H1 (cell line): Measurements from ENCODE around the gene RERE. TPM values are rescaled to one million over a fixed set of nuclear protein-coding genes. Genes with fewer than 3 reads are reported as not detected.

Experiments
- CTCF ChIA-PET: fragments of 300-600 bp; sonication (Branson Sonifier 250); formaldehyde crosslinking; loops from one replicate; lab custom pipeline; 2021; ENCODE audit not compliant: partially characterized antibody; lab: Charles Lee
- POLR2A ChIA-PET: fragments of 300-600 bp; sonication (Branson Sonifier 250); formaldehyde crosslinking; loops from one replicate; lab custom pipeline; 2021; ENCODE audit warnings: inconsistent platforms; ENCODE audit not compliant: partially characterized antibody; lab: Charles Lee
- DNase-seq, 2 experiments: peaks; one replicate each; pipeline versions ENCODE4 v3.0.0 to v3.0.0-alpha.2; 2010 to 2022; ENCODE audit warnings: low spot score in 2 of 2, low read depth in 1 of 2, mixed read lengths in 1 of 2
- FAIRE-seq: peaks from 2 replicates; lab custom pipeline; 2011; peaks lifted over from hg19 to GRCh38; lab: Jason Lieb, UNC
- H2AFZ ChIP-seq: 2 replicates; pipeline ENCODE4 v1.8.1; 2012; ENCODE audit warnings: low read length, inconsistent platforms
- H2AK5ac ChIP-seq: 2 replicates; pipeline ENCODE4 v1.6.1; 2013; ENCODE audit warnings: low read depth, low read length
- H2BK120ac ChIP-seq: replicated peaks from 2 replicates; pipeline ENCODE3; 2013; ENCODE audit warnings: low read depth, low read length, inconsistent platforms
- H2BK12ac ChIP-seq: 2 replicates; pipeline ENCODE4 v1.6.1; 2013; ENCODE audit warnings: low read depth, low read length
- H2BK15ac ChIP-seq: 2 replicates; pipeline ENCODE4 v1.6.1; 2013; ENCODE audit warnings: low read length
- H2BK20ac ChIP-seq: 2 replicates; pipeline ENCODE4 v1.6.1; 2013; ENCODE audit warnings: low read length
- H2BK5ac ChIP-seq: 2 replicates; pipeline ENCODE4 v1.6.1; 2013; ENCODE audit warnings: low read depth, low read length
- H3K14ac ChIP-seq: 2 replicates; pipeline ENCODE4 v1.6.1; 2013; ENCODE audit warnings: inconsistent platforms; ENCODE audit not compliant: insufficient read length
- H3K18ac ChIP-seq: 2 replicates; pipeline ENCODE4 v1.6.1; 2013; ENCODE audit warnings: low read length; ENCODE audit errors: extremely low read depth
- H3K23ac ChIP-seq: 2 replicates; pipeline ENCODE4 v1.6.1; 2013; ENCODE audit warnings: inconsistent platforms; ENCODE audit not compliant: insufficient read length
- H3K23me2 ChIP-seq: 2 replicates; pipeline ENCODE4 v1.6.1; 2013; ENCODE audit warnings: low read depth, low read length
- H3K27ac ChIP-seq: 2 replicates; pipeline ENCODE4 v1.6.1; 2011; ENCODE audit warnings: low read depth, low read length, inconsistent platforms
- H3K27me3 ChIP-seq, 4 experiments: replicated peaks in 1 of 4; 1 replicate in 1 of 4; 2 replicates in 3 of 4; pipeline versions ENCODE4 v1.6.1 to v1.8.1; 2011 to 2013; ENCODE audit warnings: low read length in 3 of 4, mild to moderate bottlenecking in 3 of 4, inconsistent platforms in 2 of 4, mixed read lengths in 2 of 4, moderate library complexity in 1 of 4; ENCODE audit not compliant: control insufficient read depth in 3 of 4, insufficient read depth in 3 of 4; ENCODE audit errors: extremely low read depth in 1 of 4
- H3K36me3 ChIP-seq, 4 experiments: 2 replicates each; pipeline versions ENCODE4 v1.6.1 to v1.8.1; 2011 to 2013; ENCODE audit warnings: mild to moderate bottlenecking in 4 of 4, low read length in 3 of 4, moderate library complexity in 2 of 4, control low read depth in 1 of 4, inconsistent platforms in 1 of 4; ENCODE audit not compliant: insufficient read depth in 4 of 4, control insufficient read depth in 2 of 4
- H3K4ac ChIP-seq: replicated peaks from 2 replicates; pipeline ENCODE3; 2013; ENCODE audit warnings: low read length, low read depth, mixed read lengths, inconsistent platforms; ENCODE audit not compliant: insufficient read length
- H3K4me1 ChIP-seq, 4 experiments: replicated peaks in 1 of 4; 1 replicate in 1 of 4; 2 replicates in 3 of 4; pipeline versions ENCODE4 v1.6.1 to v1.8.1; 2011 to 2013; ENCODE audit warnings: low read length in 3 of 4, inconsistent platforms in 2 of 4, mixed read lengths in 1 of 4; ENCODE audit not compliant: insufficient read depth in 4 of 4, control insufficient read depth in 3 of 4
- H3K4me2 ChIP-seq, 2 experiments: 2 replicates each; pipeline versions ENCODE4 v1.6.1 to v1.8.1; 2011 to 2013; ENCODE audit warnings: low read depth in 2 of 2, low read length in 2 of 2, control low read depth in 1 of 2, inconsistent platforms in 1 of 2, mild to moderate bottlenecking in 1 of 2; ENCODE audit not compliant: insufficient read depth in 1 of 2
- H3K4me3 ChIP-seq, 4 experiments: fragments of 200-600, 300-600 bp in 1 of 4; sonication (generic), shearing (Covaris generic), sonication (Bioruptor Twin) in 1 of 4; 2 replicates each; pipeline versions ENCODE4 v1.5.1 to v1.8.1; 2011 to 2016; ENCODE audit warnings: low read length in 4 of 4, low read depth in 3 of 4, control low read depth in 2 of 4, inconsistent platforms in 2 of 4, mild to moderate bottlenecking in 2 of 4, mixed read lengths in 1 of 4, moderate library complexity in 1 of 4; ENCODE audit not compliant: insufficient read depth in 2 of 4; ENCODE audit errors: extremely low read depth in 1 of 4
- H3K56ac ChIP-seq: replicated peaks from 2 replicates; pipeline ENCODE3; 2013; ENCODE audit warnings: low read depth, mild to moderate bottlenecking, mixed read lengths, low read length, inconsistent platforms; ENCODE audit not compliant: insufficient read length
- H3K79me1 ChIP-seq: 2 replicates; pipeline ENCODE4 v1.6.1; 2013; ENCODE audit warnings: low read depth, low read length, control low read depth
- H3K79me2 ChIP-seq, 2 experiments: 2 replicates each; pipeline versions ENCODE4 v1.6.1 to v1.8.1; 2012 to 2013; ENCODE audit warnings: low read length in 2 of 2, mild to moderate bottlenecking in 2 of 2, inconsistent platforms in 1 of 2; ENCODE audit not compliant: insufficient read depth in 2 of 2, control insufficient read depth in 1 of 2
- H3K9ac ChIP-seq, 4 experiments: replicated peaks in 1 of 4; 1 replicate in 1 of 4; 2 replicates in 3 of 4; pipeline versions ENCODE4 v1.6.1 to v1.8.1; 2011 to 2013; ENCODE audit warnings: low read depth in 3 of 4, low read length in 3 of 4, control low read depth in 2 of 4, mild to moderate bottlenecking in 2 of 4, moderate library complexity in 2 of 4, inconsistent platforms in 1 of 4; ENCODE audit errors: extremely low read depth in 1 of 4
- H3K9me3 ChIP-seq, 2 experiments: 2 replicates each; pipeline versions ENCODE4 v1.6.1 to v1.8.1; 2012 to 2013; ENCODE audit warnings: mild to moderate bottlenecking in 2 of 2, moderate library complexity in 2 of 2, control low read depth in 1 of 2, inconsistent platforms in 1 of 2, low read depth in 1 of 2, low read length in 1 of 2, mixed read lengths in 1 of 2; ENCODE audit not compliant: insufficient read depth in 2 of 2
- H4K20me1 ChIP-seq, 2 experiments: replicated peaks in 1 of 2; 2 replicates each; pipeline versions ENCODE3 to v1.8.1; 2011 to 2013; ENCODE audit warnings: inconsistent platforms in 2 of 2, low read length in 2 of 2, mild to moderate bottlenecking in 1 of 2; ENCODE audit not compliant: insufficient read depth in 2 of 2, control insufficient read depth in 1 of 2
- H4K5ac ChIP-seq: 2 replicates; pipeline ENCODE4 v1.6.1; 2013; ENCODE audit warnings: low read length, low read depth, mixed read lengths, inconsistent platforms; ENCODE audit not compliant: insufficient read length
- H4K8ac ChIP-seq: 2 replicates; pipeline ENCODE4 v1.8.0; 2013; ENCODE audit warnings: mild to moderate bottlenecking, moderate library complexity, low read length, inconsistent platforms; ENCODE audit not compliant: insufficient read depth; ENCODE audit errors: extremely low read depth
- H4K91ac ChIP-seq: replicated peaks from 2 replicates; pipeline ENCODE3; 2013; ENCODE audit warnings: low read length, mixed read lengths, inconsistent platforms; ENCODE audit not compliant: insufficient read length
- BCL11A ChIP-seq, 2 experiments: IDR thresholded peaks; one replicate each; pipeline ENCODE4 v1.6.1; 2011; ENCODE audit warnings: low read depth in 2 of 2, low read length in 2 of 2, mild to moderate bottlenecking in 2 of 2
- CBX5 ChIP-seq: fragments of 300-800, 300-1000 bp; sonication (generic); IDR thresholded peaks from 2 replicates; pipeline ENCODE4 v1.7.1; 2016; ENCODE audit warnings: antibody characterized with exemption, low read length, low read depth
- FOSL1 ChIP-seq: IDR thresholded peaks from 2 replicates; pipeline ENCODE4 v1.6.1; 2011; ENCODE audit warnings: mild to moderate bottlenecking, low read depth, low read length, moderate library complexity; ENCODE audit not compliant: insufficient read depth
- HDAC2 ChIP-seq, 2 experiments: fragments of 300-600 bp in 1 of 2; sonication (generic) in 1 of 2; IDR thresholded peaks; 2 replicates each; pipeline ENCODE4 v1.6.1; 2011 to 2012; ENCODE audit warnings: low read depth in 2 of 2, low read length in 2 of 2, mild to moderate bottlenecking in 2 of 2, moderate library complexity in 2 of 2, borderline replicate concordance in 1 of 2, inconsistent platforms in 1 of 2
- JUND ChIP-seq: IDR thresholded peaks from 2 replicates; pipeline ENCODE4 v1.6.1; 2011; ENCODE audit warnings: mild to moderate bottlenecking, improper control_type of control experiment, low read length
- NANOG ChIP-seq: IDR thresholded peaks from 2 replicates; pipeline ENCODE4 v1.6.1; 2011; ENCODE audit warnings: low read length, low read depth, mild to moderate bottlenecking, inconsistent platforms; ENCODE audit not compliant: insufficient read depth, poor library complexity, severe bottlenecking
- POLR2A ChIP-seq, 2 experiments: IDR thresholded peaks; 1 replicate in 1 of 2; 2 replicates in 1 of 2; pipeline ENCODE4 v1.6.1; 2011; ENCODE audit warnings: low read depth in 2 of 2, low read length in 2 of 2, mild to moderate bottlenecking in 2 of 2; ENCODE audit errors: control extremely low read depth in 1 of 2
- SAP30 ChIP-seq: fragments of 300-600 bp; sonication (generic); IDR thresholded peaks from 2 replicates; pipeline ENCODE4 v1.7.1; 2012; ENCODE audit warnings: low read length, moderate library complexity, mild to moderate bottlenecking, inconsistent platforms; ENCODE audit not compliant: insufficient read depth, insufficient replicate concordance
- TCF12 ChIP-seq: IDR thresholded peaks from 2 replicates; pipeline ENCODE4 v1.6.1; 2011; ENCODE audit warnings: low read depth, mild to moderate bottlenecking, low read length
- ZNF274 ChIP-seq: IDR thresholded peaks from 2 replicates; pipeline ENCODE4 v1.7.0; 2012; ENCODE audit warnings: low read length, borderline replicate concordance; ENCODE audit errors: extremely low read depth
- WGBS, 2 experiments: shearing (Covaris generic) in 1 of 2; methylation state at CpG; one replicate each; pipeline versions ENCODE4 v1.1.6 to v1.1.7; 2013 to 2015; ENCODE audit warnings: low lambda C conversion rate in 2 of 2, mixed read lengths in 2 of 2, inconsistent platforms in 1 of 2, low coverage in 1 of 2, missing lambda C conversion rate in 1 of 2; ENCODE audit not compliant: insufficient replicate concordance in 2 of 2, insufficient coverage in 1 of 2, insufficient read length in 1 of 2; ENCODE audit errors: extremely low coverage in 1 of 2, missing lambda C conversion rate in 1 of 2; 5-methylcytosine and 5-hydroxymethylcytosine counted together
- polyA plus RNA-seq, 7 experiments: library from polyadenylated mRNA; depleted of rRNA in 3 of 7; stranded (reverse) in 5 of 7; unstranded in 2 of 7; fragments of >200 nt in 5 of 7; fragments of 200-250 nt in 2 of 7; gene quantifications; 1 replicate in 5 of 7; 2 replicates in 1 of 7; 4 replicates in 1 of 7; pipeline versions ENCODE4 v1.2.1 to v1.2.3, GENCODE V29; 2011 to 2013; ENCODE audit warnings: missing spikeins in 2 of 7, mixed read lengths in 2 of 7
- total RNA-seq: library from RNA; stranded (reverse); fragmentation: NEBNext Ultra II Directional; extraction: Animal tissue kit (Norgen Biotek cat#: 25700); gene quantifications from 2 replicates; pipeline ENCODE4 v1.2.1, GENCODE V29; 2021
- TF ChIP-seq, protein P1 (sequence below): IDR thresholded peaks from 2 replicates; pipeline ENCODE4 v1.6.1; 2012; ENCODE audit warnings: inconsistent platforms

The RERE gene
- total and polyA plus RNA-seq, 2 of the 8 experiments (the other 6 are each of a cell fraction or from before 2014, with no cell fraction given), result 15.3 to 142 TPM

DNA sequence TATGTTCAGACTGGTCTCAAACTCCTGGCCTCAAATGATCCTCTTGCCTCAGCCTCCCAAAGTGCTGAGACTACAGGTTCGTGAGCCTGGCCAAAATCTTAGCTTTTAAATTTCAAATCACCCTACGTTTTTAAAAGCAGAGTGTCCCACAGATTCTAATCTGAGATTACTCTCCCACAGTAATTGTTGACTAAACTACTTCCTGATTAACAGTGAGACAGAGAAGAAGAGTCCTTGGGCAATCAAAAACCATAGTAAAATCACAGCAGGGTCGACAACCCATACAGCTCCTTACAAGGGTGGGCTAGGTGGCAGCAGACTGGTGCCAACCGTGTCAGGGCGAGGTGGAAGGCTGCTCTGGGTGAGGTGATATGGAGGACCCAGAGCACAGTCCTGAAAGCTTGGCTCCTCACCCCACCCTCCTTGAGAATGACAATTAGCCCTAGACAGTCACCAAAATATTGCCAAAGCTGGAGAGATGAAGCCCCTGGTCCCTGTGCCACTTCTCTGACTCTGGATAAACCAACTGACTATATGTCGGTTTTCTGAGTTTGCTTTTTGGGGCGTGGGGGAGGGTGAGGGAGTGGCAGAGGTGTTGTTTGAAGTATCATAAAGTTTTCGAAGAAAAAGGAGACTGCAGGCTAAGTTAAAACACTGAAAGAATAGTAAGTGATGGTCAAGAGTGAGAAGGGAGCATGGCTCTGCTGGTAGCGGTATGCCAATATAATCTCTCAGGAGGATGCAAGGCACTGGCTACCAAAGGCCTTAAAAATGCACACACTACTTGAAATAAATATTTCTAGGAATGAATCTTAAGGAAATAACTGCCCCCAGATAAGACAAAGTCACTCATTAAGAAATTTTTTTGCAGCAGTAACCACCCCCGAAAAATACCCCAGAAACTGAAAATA, 412.7 kb downstream of the RERE start:
- no peak for DNase-seq
- 96% methylated on average over 10 of the region's 10 CpGs; no CpG with 5 or more reads in 1 of the 2 experiments for WGBS, 2 experiments
- H2AFZ ChIP-seq, result no peak overlapping the region
- H3K36me3 ChIP-seq, result peaks cover 0 to 4% (median 3%) of the 10 kb centered on the region in 4 experiments; a peak in 1 of 8 replicates
- no peak overlapping the region for H4K5ac ChIP-seq
- no peak overlapping the region for H3K9ac ChIP-seq
- no peak overlapping the region for H3K27ac ChIP-seq
- peaks cover 17 to 25% (median 23%) of the 10 kb centered on the region in 4 experiments; a peak in 6 of 7 replicates for H3K4me1 ChIP-seq
- no peak overlapping the region for H3K4me2 ChIP-seq
- H2AK5ac ChIP-seq, result no peak overlapping the region
- no peaks in the 10 kb centered on the region for H3K27me3 ChIP-seq
- H2BK15ac ChIP-seq, result no peak overlapping the region
- H2BK12ac ChIP-seq, result no peak overlapping the region
- H3K9me3 ChIP-seq, result no peaks in the 10 kb centered on the region
- no peak overlapping the region for H3K4me3 ChIP-seq
- no peak overlapping the region for H4K91ac ChIP-seq
- H2BK120ac ChIP-seq, result no peak overlapping the region
- no peak overlapping the region for H3K23ac ChIP-seq
- H3K14ac ChIP-seq, result no peak overlapping the region
- FAIRE-seq, result no peak
- H2BK5ac ChIP-seq, result no peak overlapping the region
- H3K56ac ChIP-seq, result no peak overlapping the region
- POLR2A ChIA-PET, result no interaction called here
- no peak overlapping the region for H2BK20ac ChIP-seq
- no peaks in the 10 kb centered on the region for H3K23me2 ChIP-seq
- peaks cover 8% of the 10 kb centered on the region; the same call in 1 of the 2 replicates for H3K79me1 ChIP-seq
- no peak overlapping the region for H3K4ac ChIP-seq
- H3K18ac ChIP-seq, result no peak overlapping the region
- no peak overlapping the region for H4K8ac ChIP-seq
- peaks cover 0 to 8% of the 10 kb centered on the region in 2 experiments for H4K20me1 ChIP-seq
- CTCF ChIA-PET, result interaction anchor here (1.7 kb wide), 1 partner anchor 17 kb away, joined by 4 read pairs; no protein-coding TSS in a partner anchor
- peaks cover 4 to 55% of the 10 kb centered on the region in 2 experiments; a peak in 3 of 4 replicates for H3K79me2 ChIP-seq
- TF ChIP-seq HDAC2 (IDR thresholded peaks at IDR 0.05; ENCODE audit: borderline replicate concordance in 1 of 2, low read depth in 2 of 2, low read length in 2 of 2) (no peak), CBX5 (no peak), NANOG (no peak), BCL11A (IDR thresholded peaks at IDR 0.05; ENCODE audit: low read depth in 2 of 2, low read length in 2 of 2) (no peak), JUND (no peak), ZNF274 (no peak), TCF12 (no peak), FOSL1 (no peak), SAP30 (no peak), POLR2A (IDR thresholded peaks at IDR 0.05; ENCODE audit: control extremely low read depth in 1 of 2, low read depth in 2 of 2, low read length in 2 of 2) (no peak)
- TF ChIP-seq, protein P1, sequence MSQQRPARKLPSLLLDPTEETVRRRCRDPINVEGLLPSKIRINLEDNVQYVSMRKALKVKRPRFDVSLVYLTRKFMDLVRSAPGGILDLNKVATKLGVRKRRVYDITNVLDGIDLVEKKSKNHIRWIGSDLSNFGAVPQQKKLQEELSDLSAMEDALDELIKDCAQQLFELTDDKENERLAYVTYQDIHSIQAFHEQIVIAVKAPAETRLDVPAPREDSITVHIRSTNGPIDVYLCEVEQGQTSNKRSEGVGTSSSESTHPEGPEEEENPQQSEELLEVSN, result no peak
